Mammary epithelial cell (primary cell): ENCODE data around the gene SKAP2.

Experiments
- EZH2 ChIP-seq: IDR thresholded peaks from 2 replicates; pipeline ENCODE4 v1.6.1; 2012; ENCODE audit warnings: low read length, inconsistent platforms, borderline replicate concordance
- TF ChIP-seq, protein P1 (sequence below), 2 donors: IDR thresholded peaks in 1 of 2; conservative IDR thresholded peaks in 1 of 2; 2 replicates each; pipeline ENCODE4 v1.5.1; 2011 to 2012; ENCODE audit warnings: inconsistent platforms in 2 of 2, low read length in 2 of 2, mild to moderate bottlenecking in 2 of 2, control low read depth in 1 of 2, low read depth in 1 of 2; ENCODE audit not compliant: insufficient read depth in 1 of 2; ENCODE audit errors: extremely low read depth in 1 of 2

GRCh38 chr7:26680587-26680986 lies 183.8 kb downstream of the SKAP2 start:
- TF ChIP-seq, protein P1, sequence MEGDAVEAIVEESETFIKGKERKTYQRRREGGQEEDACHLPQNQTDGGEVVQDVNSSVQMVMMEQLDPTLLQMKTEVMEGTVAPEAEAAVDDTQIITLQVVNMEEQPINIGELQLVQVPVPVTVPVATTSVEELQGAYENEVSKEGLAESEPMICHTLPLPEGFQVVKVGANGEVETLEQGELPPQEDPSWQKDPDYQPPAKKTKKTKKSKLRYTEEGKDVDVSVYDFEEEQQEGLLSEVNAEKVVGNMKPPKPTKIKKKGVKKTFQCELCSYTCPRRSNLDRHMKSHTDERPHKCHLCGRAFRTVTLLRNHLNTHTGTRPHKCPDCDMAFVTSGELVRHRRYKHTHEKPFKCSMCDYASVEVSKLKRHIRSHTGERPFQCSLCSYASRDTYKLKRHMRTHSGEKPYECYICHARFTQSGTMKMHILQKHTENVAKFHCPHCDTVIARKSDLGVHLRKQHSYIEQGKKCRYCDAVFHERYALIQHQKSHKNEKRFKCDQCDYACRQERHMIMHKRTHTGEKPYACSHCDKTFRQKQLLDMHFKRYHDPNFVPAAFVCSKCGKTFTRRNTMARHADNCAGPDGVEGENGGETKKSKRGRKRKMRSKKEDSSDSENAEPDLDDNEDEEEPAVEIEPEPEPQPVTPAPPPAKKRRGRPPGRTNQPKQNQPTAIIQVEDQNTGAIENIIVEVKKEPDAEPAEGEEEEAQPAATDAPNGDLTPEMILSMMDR (conservative IDR thresholded peaks at IDR 0.05 in 1 of 2, IDR thresholded peaks at IDR 0.05 in 1 of 2; ENCODE audit: extremely low read depth in 1 of 2, insufficient read depth in 1 of 2, low read depth in 1 of 2, low read length in 2 of 2), result no peak
- no peak for TF ChIP-seq EZH2
